RWPE2 (cell line): Measurements from ENCODE around the gene LCN12.
A peak's percentile ranks its signal among the peaks of the same experiment; 100 is the strongest.

Experiments
- ATAC-seq: fragments of 200-7000 bp; cut with Tn5 transposase; 3 replicates; pipeline ENCODE4 v1.9.1; 2021; ENCODE audit warnings: low read depth
- DNase-seq: peaks from one replicate; pipeline ENCODE4 v3.0.0-alpha.2; 2020; ENCODE audit warnings: low spot score
- H3K27ac ChIP-seq: fragments of 450-650 bp; 2 replicates; pipeline ENCODE4 v1.5.1; 2017; ENCODE audit warnings: mild to moderate bottlenecking; ENCODE audit not compliant: poor library complexity, severe bottlenecking
- H3K27me3 ChIP-seq: fragments of 250-450 bp; sonication (Bioruptor Pico); 2 replicates; pipeline ENCODE4 v1.5.1; 2021; ENCODE audit warnings: mild to moderate bottlenecking, moderate library complexity; ENCODE audit not compliant: insufficient read depth, poor library complexity, severe bottlenecking
- H3K36me3 ChIP-seq: fragments of 250-450 bp; sonication (Bioruptor Pico); 2 replicates; pipeline ENCODE4 v1.5.1; 2020; ENCODE audit warnings: low read depth, mild to moderate bottlenecking, moderate library complexity
- H3K4me1 ChIP-seq: fragments of 250-450 bp; sonication (Bioruptor Pico); 2 replicates; pipeline ENCODE4 v1.5.1; 2021; ENCODE audit warnings: mild to moderate bottlenecking, moderate library complexity; ENCODE audit not compliant: insufficient read depth, poor library complexity, severe bottlenecking
- H3K4me3 ChIP-seq: fragments of 250-450 bp; sonication (Bioruptor Pico); 2 replicates; pipeline ENCODE4 v1.5.1; 2021; ENCODE audit warnings: mild to moderate bottlenecking, moderate library complexity; ENCODE audit not compliant: severe bottlenecking
- H3K9me3 ChIP-seq: fragments of 250-450 bp; sonication (Bioruptor Pico); 2 replicates; pipeline ENCODE4 v1.5.1; 2021; ENCODE audit warnings: mild to moderate bottlenecking, moderate library complexity; ENCODE audit not compliant: severe bottlenecking
- TF ChIP-seq, protein P1 (sequence below): fragments of 450-650 bp; IDR thresholded peaks from one replicate; pipeline ENCODE4 v1.5.1; 2017; ENCODE audit warnings: mild to moderate bottlenecking, moderate library complexity; ENCODE audit not compliant: poor library complexity, severe bottlenecking

LCN12 gene

DNA sequence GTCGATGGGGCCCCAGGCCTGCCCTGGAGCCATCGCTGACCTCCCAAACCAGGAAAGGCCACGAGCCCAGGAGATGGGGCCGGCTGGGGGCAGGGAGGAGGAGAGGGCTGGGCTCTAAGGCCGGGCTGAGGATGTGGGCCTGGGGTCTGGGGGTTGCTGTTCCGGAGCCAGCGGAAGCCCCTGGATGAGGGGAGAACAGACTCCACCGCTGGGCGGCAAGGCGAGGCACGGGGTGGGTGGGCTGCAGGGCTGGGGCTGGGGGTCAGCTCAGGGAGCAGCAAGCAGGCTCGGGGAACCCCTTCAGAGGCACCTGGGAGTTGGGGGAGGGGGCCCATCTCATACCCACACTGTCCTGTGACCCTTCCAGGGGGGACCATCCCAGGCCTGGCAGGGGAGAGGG lies 11.7 kb downstream of the LCN12 start:
- TF ChIP-seq, protein P1, sequence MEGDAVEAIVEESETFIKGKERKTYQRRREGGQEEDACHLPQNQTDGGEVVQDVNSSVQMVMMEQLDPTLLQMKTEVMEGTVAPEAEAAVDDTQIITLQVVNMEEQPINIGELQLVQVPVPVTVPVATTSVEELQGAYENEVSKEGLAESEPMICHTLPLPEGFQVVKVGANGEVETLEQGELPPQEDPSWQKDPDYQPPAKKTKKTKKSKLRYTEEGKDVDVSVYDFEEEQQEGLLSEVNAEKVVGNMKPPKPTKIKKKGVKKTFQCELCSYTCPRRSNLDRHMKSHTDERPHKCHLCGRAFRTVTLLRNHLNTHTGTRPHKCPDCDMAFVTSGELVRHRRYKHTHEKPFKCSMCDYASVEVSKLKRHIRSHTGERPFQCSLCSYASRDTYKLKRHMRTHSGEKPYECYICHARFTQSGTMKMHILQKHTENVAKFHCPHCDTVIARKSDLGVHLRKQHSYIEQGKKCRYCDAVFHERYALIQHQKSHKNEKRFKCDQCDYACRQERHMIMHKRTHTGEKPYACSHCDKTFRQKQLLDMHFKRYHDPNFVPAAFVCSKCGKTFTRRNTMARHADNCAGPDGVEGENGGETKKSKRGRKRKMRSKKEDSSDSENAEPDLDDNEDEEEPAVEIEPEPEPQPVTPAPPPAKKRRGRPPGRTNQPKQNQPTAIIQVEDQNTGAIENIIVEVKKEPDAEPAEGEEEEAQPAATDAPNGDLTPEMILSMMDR: no peak
- no peaks in the 10 kb centered on the region for H3K4me1 ChIP-seq
- no peaks in the 10 kb centered on the region for H3K36me3 ChIP-seq
- no peak for ATAC-seq
- H3K4me3 ChIP-seq: no peak overlapping the region
- no peaks in the 10 kb centered on the region for H3K9me3 ChIP-seq
- DNase-seq: no peak
- no peaks in the 10 kb centered on the region for H3K27me3 ChIP-seq
- no peak overlapping the region for H3K27ac ChIP-seq

DNA sequence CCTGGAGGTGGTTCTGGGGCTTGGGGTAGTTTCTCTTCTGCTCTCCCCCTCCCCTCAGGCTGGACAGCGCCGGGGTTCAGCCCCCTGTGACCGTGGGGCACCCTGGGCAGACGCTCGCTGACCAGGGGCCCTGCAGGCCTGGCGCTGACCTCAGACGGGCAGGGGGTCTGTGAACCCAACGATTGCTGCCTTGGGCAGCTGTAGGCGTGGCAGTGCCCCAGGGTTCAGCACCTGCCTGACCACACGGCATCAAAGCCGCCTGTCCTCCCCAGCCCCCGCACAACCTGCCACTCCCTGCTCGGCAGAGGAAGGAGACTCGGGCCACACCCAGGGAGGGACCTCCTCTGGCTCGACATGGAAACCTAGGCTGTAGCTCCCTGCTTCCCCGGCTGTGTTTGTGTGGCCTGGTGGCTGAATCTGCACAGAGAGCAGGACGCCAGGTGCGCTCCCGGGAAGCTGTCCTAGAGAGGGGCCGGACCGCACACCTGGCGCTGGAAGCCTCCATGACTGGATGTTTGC lies 12.2 kb downstream of the LCN12 start:
- H3K27ac ChIP-seq: no peak overlapping the region
- TF ChIP-seq, protein P1: no peak
- H3K27me3 ChIP-seq: no peaks in the 10 kb centered on the region
- no peak overlapping the region for H3K4me3 ChIP-seq
- no peaks in the 10 kb centered on the region for H3K36me3 ChIP-seq
- ATAC-seq (peak; percentile 57), DNase-seq (no peak)
- no peaks in the 10 kb centered on the region for H3K4me1 ChIP-seq
- H3K9me3 ChIP-seq: no peaks in the 10 kb centered on the region

DNA sequence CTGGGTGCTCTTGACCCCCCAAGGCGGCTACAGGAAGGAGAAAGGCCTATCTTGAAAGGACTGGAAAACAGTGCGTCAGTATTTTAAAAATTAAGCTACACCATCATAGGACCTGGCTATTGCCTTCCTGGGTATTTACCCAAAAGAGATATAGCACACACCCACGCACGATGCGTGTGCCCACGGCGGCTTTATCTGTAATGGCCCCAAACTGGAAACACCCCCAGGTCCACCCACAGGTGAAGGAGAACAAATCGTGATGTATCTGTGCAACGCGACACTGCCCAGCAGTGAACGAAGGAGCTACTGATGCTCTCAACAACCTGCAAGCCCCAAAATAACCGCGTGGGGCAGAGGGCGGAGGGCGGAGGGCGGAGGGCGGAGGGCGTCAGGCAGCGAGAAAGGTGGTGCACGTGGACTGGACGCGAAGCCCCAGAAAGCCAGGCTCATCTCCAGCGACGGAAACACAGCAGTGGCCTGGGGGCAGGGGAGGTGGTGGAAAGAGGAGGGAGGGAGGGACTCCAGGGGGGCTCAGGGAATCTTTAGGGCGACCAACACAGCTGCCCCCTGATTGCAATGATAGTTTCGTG lies 12.9 kb downstream of the LCN12 start:
- no peaks in the 10 kb centered on the region for H3K36me3 ChIP-seq
- no peaks in the 10 kb centered on the region for H3K27me3 ChIP-seq
- DNase-seq (no peak), ATAC-seq (no peak)
- no peaks in the 10 kb centered on the region for H3K9me3 ChIP-seq
- H3K27ac ChIP-seq: no peak overlapping the region
- no peaks in the 10 kb centered on the region for H3K4me1 ChIP-seq
- TF ChIP-seq, protein P1: no peak
- H3K4me3 ChIP-seq: no peak overlapping the region

DNA sequence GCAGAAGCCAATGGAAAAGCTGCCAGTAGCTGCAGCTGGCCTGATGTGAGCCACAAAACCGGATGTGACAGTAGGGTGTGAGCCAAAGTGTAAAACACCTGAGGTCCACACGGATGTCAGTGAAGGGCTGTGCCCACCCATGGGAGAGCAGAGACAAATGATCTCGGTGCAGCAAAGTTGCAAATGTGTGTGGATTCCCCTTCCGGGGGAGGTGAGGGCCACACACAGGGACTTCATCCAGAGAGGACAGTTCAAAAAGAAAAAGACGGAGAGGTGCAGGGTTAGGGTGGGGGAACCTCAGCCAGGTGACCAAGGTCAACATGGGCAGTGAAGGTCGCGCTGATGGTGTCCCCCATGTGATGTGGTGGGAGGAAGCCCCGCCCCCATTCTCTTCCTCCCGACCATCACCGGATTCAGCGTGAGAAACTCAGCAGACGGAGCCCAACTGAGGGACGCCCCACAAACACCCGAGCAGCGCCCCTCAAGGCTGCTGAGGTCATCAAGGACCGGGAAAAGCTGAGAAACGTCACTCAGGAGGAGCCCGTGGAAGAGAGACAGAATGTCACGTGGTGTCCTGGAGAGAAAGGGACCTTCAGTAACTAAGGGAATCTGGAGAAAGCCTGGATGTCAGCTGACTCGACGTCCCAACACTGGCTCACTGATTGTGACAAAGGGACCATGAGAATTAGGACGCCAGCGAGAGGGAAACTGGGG lies 13.9 kb downstream of the LCN12 start:
- Histone ChIP-seq H3K36me3 (no peaks in the 10 kb centered on the region), H3K4me3 (no peak overlapping the region), H3K27me3 (no peaks in the 10 kb centered on the region), H3K9me3 (no peaks in the 10 kb centered on the region), H3K4me1 (no peaks in the 10 kb centered on the region), H3K27ac (no peak overlapping the region)
- ATAC-seq (no peak), DNase-seq (no peak)
- TF ChIP-seq, protein P1: no peak
